Testis (tissue), 2 donors: ENCODE measurements around the gene MATN1.

Experiments
- POLR2A ChIP-seq: fragments of 450-650 bp; IDR thresholded peaks from one replicate; pipeline ENCODE4 v1.6.1; 2017; ENCODE audit warnings: antibody characterized with exemption, mild to moderate bottlenecking, moderate library complexity
- TF ChIP-seq, protein P1 (sequence below), 3 experiments: fragments of 450-650 bp in 2 of 3; fragments of 200-600 bp in 1 of 3; sonication (generic) in 1 of 3; IDR thresholded peaks; one replicate each; pipeline ENCODE4 v1.5.1; 2016 to 2019; ENCODE audit warnings: antibody characterized with exemption in 3 of 3, mild to moderate bottlenecking in 2 of 3, moderate library complexity in 1 of 3

DNA sequence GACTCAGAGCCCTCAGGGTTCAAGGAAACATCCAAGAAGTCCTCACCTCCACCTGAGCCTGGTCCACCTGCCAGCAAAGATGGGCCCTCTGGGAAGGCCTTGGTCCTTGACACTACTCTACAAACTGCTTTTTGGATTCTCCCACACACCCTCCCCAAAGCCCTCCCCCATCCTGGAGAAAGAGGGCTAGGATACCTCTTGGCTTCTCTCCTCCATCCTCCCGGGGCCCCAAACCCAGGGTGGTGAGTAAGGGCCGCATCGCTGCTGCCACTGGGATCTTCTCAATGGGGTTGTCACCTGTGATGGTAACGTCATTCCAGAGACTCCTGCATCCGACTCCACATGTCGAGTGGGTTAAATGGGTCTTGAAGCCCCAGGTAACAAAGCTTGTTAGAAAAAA lies 26.6 kb downstream of the MATN1 start:
- TF ChIP-seq POLR2A: no peak
- TF ChIP-seq, protein P1, sequence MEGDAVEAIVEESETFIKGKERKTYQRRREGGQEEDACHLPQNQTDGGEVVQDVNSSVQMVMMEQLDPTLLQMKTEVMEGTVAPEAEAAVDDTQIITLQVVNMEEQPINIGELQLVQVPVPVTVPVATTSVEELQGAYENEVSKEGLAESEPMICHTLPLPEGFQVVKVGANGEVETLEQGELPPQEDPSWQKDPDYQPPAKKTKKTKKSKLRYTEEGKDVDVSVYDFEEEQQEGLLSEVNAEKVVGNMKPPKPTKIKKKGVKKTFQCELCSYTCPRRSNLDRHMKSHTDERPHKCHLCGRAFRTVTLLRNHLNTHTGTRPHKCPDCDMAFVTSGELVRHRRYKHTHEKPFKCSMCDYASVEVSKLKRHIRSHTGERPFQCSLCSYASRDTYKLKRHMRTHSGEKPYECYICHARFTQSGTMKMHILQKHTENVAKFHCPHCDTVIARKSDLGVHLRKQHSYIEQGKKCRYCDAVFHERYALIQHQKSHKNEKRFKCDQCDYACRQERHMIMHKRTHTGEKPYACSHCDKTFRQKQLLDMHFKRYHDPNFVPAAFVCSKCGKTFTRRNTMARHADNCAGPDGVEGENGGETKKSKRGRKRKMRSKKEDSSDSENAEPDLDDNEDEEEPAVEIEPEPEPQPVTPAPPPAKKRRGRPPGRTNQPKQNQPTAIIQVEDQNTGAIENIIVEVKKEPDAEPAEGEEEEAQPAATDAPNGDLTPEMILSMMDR (IDR thresholded peaks at IDR 0.05): no peak
